Occipital lobe (tissue), 2 donors: ENCODE data around the gene RHOBTB1. TPM values are rescaled to one million over a fixed set of nuclear protein-coding genes. Genes with fewer than 3 reads are reported as not detected.
"Not testable (repeated sequence)": the region's sequence is repeated elsewhere in the genome, so short reads cannot be mapped to it uniquely, and the experiment has no call there.

Experiments
- DNase-seq: peaks from one replicate; lab custom pipeline; 2025; lab: John Stamatoyannopoulos, UW
- total RNA-seq: library from RNA; depleted of rRNA; stranded (reverse); fragments of >200 nt; gene quantifications from one replicate; pipeline ENCODE4 v1.2.3, GENCODE V29; 2014

RHOBTB1 gene
- total RNA-seq, 1 donor from 2014 or later, result 40.6 TPM

DNA sequence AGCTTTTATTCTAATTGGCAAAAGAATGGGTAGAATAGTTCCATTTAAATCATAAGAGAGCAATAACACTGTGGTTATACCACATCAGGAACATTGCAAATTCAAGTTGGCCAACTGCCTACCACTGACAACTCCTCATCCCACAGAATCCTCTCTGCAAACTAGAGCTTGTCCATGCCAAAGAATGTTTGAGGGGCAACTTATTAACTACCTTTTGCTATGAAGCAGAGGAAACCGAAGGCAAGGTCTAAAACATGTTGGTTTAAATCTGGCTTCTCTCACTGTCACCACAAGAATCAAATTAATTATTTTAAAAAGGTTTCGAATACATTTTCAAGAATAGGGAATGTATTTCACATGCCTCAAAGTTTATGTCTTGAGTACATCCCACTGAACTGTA, 36.0 kb downstream of the RHOBTB1 start:
- DNase-seq, result no peak

DNA sequence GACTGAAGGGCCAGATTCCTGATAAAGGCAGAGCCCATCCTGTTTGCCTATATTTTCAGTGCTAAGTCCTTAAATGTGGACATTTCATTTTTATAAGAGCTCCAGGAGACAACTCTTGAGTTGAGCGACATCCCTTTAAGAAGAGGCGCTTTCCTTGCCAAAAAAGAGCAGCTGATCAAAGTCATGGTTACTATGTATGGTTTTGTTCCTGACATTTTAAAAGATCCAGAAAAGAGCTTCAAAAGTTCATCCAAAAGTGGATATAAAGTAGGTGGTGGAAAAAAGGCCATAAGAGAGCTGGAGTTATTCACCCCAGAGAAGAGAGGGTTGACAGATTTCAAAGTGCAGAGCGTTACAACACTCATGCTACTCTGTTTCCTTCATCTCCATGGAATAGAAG, 36.7 kb downstream of the RHOBTB1 start:
- no peak for DNase-seq

DNA sequence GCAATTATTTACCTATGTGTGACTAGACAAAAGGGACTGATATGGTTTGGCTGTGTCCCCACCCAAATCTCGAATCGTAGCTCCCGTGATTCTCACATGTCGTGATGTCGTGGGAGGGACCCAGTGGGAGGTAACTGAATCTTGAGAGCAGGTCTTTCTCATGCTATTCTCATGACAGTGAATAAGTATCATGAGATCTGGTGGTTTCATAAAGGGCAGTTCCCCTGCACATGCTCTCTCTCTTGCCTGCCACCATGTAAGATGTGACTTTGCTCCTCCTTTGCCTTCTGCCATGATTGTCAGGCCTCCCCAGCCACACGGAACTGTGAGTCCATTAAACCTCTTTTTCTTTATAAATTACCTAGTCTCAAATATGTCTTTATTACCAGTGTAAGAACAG, 37.2 kb downstream of the RHOBTB1 start:
- not testable (repeated sequence) for DNase-seq

DNA sequence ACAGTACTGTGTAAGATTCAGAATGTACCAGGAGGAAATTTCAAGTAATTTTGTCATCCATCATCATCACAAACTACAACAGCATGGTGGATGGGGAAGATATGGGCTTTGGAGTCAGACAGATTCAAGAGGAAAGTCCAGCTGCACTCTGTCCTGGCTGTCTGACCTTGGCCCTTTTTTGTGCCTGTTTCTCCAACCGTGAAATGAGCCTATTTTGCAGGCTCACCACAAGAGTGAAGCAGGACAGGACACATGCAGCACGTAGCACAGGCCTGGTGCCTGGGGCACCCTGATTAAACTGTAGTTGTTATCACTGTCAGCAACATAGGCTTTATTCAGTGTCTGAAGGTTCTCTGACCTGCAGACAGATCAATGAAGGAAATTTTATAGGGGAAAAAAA, 37.6 kb downstream of the RHOBTB1 start:
- no peak for DNase-seq

DNA sequence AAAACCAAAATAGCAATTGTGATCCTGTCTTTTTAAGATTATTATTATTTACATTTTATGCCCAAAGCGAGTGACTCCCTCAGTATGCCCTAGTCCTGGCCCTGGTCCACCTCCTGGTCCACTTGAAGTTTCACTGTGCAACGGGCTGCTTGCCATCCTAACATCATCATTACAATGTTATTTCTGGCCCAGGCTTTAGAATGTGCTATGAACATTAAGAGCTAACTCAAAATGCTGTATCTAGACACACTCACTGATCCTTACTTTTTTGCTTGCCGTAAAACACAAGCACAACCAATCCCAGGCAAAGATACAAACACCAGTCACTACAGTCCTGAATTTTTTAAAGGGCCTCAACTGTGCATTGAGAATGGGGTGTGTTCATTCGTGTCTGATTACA, 38.4 kb downstream of the RHOBTB1 start:
- no peak for DNase-seq

DNA sequence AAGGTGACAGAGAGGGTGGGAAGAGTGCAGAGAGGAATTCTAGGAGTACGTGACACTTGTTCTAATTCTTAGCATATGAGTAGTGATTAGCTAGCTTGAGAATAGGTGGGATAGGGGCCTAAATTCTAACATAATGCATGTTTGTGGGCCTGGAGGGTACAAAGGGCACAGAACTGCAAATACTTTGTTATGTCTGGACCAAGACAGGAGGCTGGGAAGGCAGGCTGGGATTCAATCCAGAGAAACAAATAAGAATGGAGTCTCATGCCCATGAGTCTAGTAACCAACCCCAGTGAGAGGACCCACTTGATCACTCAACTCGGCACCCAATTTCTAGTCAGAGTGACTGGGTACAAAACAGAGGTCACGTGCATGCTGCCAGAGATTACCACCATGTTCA, 40.9 kb downstream of the RHOBTB1 start:
- no peak for DNase-seq

DNA sequence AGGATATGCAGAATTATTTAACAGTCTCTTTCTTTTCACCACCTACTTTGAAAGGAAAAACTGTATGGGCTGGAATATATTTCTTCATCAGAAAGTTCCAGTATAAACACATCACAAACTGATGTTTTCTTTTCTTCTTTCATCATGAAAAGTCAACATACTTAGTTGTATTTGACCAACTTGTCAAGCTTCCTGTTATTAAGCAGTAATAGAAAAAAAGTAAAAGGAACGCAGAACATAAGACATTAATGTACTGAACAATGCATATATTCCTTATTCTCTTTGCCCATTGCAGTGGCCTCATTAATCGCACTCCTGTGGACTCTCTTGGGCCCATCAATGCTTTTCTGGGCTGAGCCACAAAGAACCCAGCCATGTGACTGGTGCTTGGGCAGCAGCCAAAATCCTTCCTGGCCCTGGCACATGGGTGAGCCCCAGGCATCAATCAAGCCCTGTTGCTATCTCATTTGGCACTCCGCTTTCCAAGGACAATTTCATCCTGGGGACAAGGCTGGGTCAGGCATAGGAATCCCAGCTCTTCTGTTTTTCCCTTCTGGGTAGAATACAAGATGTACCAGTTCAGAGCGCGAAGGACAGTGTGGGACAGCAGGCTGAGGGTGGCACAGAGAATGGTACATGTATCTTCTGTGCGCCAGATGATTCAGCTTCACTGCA, 42.3 kb downstream of the RHOBTB1 start:
- no peak for DNase-seq

DNA sequence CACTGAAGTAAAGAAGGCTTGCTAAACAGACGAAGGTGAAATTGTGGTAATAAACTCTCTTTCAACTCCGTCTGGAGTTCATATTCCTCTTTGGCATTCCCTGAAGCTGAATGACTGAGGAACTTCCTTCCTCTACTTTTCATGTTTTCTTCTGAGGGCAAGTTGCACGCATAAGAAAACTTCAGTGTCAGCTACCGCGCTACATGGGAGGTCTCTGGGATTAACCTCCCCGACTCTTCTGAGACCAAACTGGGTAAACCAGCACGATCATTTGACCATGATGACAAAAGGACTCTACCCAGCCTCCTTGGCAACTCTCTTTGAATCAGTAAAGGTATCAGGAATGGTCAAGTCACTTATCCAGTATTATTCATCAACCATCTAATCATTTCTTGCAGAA, 44.7 kb downstream of the RHOBTB1 start:
- DNase-seq, result no peak

DNA sequence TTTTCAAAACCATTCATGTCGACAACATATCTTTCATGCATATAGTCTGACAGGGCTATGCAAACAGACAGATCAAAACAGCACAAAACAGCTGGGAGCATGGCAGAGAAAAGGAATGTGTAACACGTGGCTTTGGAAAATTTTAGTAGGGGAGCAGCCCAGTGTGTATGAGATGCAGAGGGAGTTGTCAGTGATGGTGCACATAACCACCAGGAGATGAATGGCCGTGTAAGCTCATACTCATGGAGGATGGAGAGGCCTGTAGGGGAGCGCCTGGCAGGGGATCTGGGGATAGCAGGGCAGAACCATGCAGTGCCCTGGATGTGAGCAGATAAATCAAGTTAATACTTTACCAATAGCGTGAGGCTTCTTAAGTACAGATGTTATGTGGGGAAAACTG, 45.7 kb downstream of the RHOBTB1 start:
- DNase-seq, result no peak

DNA sequence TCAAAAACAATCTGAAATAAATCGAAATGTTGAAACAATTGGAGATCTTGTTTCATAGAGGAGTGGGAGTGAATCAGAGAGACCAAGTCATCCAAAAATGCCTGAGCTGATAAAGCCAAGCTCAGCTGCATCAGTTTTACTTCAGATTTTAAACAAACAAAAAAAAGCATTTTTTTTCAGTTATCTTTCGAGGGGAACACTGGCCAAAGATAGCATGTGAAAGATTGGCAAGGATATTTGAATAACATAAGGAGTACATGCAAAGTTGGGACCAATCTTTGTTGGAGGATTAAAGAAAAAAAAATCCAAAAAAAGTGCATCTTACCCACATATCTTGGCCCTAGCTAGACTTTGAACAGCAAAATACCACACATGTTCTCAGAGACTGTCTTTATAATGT, 47.2 kb downstream of the RHOBTB1 start:
- DNase-seq, result no peak

DNA sequence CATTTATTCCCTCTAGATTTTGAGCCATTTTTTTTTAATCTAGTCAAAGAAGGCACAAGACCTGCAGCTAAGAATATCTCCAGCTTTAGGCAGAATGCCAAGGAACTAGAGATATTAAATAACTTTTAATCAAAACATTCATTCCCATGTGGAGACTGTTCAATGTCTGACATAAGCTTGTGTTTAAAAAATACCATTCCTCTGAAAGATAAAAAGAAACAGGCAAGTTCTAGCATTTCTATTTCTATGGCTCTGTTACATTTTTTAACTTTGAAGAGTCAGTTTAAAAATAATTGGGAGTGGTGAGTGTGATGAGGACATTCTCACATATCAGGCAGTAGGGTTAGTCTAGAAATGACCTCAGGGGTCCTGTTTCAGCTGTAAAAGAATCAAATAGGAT, 48.0 kb downstream of the RHOBTB1 start:
- DNase-seq, result no peak

DNA sequence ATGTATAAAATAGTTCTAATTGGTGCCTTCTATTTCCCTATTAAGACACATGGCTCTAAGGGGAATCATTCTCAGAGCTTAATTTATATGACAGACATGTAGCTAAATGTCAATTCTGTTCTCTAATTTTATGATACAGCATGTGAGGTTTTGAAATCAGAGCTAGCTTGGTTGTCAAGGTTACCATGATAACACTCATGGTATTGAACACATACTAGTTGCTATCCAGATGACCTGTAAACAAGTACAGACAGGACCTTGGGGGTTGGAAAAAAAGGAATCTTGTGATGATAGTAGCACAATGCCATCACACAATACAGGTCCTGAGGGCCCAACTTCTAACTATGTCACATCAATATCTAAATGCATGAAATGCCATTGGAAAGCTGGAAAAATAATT, 49.2 kb downstream of the RHOBTB1 start:
- DNase-seq, result no peak

DNA sequence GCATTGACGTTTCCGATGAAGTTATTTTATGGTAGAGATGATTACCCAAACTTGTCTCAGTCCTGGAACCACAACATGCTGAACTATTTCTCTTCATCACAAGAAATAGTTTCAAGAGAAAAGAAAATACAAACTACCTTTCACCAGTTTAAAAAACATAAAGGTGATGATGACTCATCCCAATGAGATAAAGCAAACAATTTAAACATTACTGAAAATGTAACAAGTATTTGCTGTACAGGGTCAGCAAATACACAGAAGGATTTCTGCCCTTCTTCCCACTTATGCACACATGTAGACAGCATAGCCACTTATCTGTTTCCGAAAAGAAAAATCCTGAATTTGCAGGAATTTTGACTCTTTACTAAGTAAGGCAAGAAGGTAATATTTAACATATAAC, 50.8 kb downstream of the RHOBTB1 start:
- no peak for DNase-seq

DNA sequence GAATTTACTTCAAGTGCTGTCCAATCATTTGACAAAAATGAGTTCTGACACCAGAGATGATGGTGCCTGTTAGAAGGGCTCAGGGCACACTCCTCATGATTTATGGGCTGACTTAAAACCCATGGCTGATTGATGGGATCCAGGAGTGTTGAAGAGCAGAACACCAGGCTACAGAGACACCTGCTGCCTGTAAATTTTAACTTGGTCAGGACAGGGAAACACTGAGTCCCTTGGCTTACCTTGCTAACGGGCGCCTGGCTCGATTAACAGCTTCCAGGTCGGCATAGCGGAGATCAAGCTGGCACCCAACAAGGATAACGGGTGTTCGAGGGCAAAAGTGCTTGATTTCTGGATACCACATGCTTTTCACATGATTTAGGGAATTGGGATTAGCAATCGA, 51.4 kb downstream of the RHOBTB1 start:
- DNase-seq, result no peak

DNA sequence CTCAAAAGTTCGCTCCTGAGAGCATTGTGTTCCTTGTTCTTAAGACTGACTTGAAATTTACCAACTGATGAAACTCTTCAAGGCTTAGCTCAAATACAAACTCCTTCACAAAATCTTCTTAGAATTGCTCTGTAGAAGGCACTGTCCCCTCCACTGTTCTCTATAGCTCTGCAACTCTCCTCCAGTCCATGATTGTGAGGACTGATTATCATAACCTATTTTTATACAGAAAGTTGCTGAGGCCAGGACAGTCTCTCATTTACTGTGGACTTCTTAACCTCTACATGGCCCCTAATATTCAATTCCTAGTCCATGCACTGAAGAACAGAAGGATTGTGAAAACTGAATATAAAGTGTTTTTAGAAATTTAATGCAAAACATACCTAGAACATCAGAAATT, 53.2 kb downstream of the RHOBTB1 start:
- no peak for DNase-seq

DNA sequence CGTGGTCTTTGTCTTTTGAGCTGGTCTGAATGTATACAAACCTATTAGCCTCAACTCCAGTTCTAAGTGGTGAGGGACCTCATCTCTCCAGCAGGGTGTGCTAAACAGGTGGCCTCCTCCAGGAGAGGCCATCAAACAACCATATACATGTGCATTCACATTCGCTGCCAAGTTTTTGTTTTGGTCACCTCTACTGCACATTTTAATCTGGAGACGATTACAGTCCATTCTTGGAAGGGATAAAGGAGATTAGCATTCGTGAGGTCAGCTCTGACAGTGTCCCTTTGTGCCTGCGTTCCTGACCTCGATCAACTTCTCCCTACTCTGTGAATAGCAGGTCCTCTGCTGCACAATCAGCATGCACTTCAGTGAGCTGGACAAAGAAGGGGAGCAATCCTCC, 60.8 kb downstream of the RHOBTB1 start:
- DNase-seq, result no peak

DNA sequence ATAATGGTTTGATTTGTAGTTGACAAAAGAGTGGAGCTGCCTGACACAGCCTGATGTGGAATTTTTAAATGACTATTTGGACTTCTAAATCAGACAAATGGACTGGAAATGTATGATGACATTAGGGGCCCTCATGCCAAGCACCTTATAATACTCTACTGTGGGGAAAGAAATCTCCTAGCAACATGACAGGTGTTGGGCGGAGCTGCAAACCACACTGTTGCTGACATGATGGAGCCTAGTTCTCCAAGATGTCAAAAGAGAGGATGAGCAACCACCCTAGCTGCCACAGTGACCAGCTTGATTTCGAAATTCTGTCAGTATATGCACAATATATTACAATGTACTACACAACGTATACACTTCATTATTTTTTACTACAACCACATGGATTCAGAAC, 65.8 kb downstream of the RHOBTB1 start:
- no peak for DNase-seq

DNA sequence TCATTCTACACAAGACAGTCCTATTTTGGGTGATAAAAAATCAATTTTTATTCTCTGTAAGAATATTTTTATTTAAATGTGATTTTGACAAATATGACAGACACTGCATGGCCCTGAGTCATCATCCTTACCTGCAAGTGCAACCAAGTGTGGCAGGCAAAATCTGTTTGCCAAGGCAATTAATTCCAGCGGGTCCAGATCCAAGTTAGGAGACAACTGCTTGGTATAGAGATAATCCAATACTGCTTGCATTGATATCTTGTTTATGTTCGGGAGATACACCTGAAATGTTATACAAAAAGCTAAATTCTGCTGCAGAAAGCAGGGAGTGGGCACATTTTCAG, 66.2 kb downstream of the RHOBTB1 start:
- DNase-seq, result no peak

DNA sequence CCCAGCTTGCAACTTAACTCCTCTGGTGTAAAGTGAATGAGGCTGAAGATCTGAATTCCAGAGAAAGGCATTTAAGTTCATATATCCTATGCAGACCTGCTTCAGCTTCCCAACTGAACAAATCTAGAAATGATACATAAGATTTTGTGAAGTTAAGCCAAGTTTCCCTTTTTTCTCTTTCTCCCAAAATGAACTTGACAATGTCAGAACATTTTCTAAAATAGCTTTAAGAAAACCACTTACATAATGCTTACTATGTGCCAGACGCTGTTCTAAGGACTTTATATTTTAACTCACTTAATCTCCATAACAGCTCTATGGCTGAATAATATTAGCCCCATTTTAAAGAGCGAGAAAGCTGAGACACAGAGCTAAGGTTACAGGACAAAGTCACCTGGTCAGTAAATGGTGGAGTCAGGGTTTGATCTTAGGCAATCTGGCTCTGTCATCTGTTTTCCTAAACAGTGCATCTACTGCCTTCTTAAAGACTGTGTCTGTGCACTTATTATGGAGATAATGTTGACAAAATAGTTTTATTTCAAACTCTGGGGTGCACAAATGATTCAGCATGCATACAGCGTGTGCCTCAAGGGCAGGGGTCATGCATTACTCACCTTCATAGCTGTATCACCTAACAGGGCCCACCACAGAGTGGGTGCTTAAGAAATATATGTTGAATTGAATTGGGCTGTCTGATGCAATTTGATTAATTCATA, 66.8 kb downstream of the RHOBTB1 start:
- DNase-seq, result no peak

DNA sequence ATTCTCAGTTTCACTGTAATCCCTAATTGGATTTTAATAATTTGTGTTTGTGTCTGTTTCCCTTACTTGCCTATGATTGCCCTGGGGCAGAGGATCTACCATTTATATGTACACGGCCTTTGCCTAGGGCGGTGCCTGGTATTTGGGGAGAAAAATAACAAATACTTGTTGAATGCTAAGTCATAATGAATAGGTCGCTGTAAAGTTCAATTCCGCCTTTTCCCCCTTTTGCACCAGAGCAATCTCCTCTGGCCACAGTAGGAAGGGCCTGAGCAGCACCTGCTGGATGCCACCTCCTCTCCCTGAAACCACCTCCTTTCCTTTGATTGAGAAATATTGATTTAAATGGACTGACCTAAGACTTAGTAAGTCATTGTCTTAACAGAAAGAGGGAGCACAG, 70.2 kb downstream of the RHOBTB1 start:
- DNase-seq, result no peak

DNA sequence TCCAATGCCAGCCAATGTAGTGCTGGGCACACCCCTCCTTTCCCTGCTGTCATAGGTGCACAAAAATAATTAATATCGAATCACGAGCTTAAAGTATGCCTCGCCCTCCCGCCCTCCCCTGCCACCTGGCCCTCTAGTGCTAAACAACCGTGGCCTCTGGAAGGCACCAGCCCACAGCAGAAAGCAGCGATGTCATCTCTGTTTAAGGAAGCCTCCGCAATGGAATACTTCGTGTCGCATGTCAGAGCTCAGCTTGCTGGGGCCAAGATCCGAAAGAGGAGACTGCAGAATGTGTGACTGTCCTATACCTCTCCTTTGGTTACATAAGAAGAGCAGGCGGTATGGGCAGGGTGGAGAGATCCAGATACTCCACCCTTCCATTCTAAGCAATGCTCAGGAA, 71.5 kb downstream of the RHOBTB1 start:
- DNase-seq, result no peak

DNA sequence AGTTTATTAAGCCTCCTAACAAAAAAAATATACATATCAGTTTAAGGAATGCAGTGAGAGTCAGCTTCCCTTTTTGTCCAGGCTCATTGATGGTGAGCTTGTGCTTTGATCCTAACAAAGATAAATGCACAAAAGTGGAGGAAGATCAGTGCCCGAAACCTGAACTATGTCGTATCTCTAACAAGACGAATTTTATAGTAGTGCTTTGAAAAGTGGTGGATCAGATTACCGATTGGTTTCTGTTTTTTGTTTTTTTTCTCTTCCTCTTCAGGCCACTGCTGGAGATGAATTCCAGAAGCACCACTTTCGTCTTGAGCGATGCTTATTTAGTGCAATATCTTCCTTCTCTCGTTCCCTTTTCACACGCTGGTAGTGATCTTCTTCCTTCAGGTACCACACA, 72.8 kb downstream of the RHOBTB1 start:
- DNase-seq, result no peak

DNA sequence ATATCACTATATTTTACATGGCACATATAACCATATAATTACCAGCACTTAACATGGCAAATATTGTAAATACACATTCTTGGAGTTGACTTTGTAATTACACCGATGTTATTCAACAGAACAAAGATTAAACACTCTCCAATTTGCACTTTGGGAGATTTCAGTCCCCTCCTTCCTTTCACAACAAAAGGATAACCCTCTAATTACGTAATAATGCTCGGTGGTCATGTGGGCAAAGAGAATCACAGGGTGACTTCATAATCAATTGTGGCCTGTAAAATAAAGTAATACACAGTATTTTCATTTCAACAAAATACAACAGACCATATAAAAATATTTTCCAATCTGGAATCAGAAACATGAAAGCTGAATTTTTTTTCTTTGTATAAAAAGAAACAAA, 73.2 kb downstream of the RHOBTB1 start:
- DNase-seq, result no peak

DNA sequence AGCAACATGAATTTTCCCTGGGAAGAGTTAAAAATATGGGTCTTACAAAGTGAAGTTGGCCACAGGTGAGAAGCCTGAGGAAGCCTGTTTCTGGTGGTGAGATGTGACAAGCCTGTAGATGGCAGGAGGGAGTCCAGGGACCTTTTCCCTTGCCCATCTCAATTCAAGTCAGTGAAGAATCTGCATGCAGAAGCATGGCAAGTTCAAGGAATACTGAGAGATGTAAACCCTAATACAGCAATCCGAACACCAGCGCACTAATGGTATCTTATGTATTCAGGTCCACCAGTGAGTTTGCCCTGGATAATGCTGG, 73.6 kb downstream of the RHOBTB1 start:
- no peak for DNase-seq
